Measurements from ENCODE around the gene ZC3H12A. TPM values are rescaled to one million over a fixed set of nuclear protein-coding genes. Genes with fewer than 3 reads are reported as not detected.
A peak's percentile ranks its signal among the peaks of the same experiment; 100 is the strongest.

ZC3H12A gene
- total and polyA plus RNA-seq, 2 of the 4 experiments (the other 2 are of a cell fraction) = 3.8 to 14.2 TPM

GRCh38 chr1:37425221-37425620 is 49.2 kb upstream of the ZC3H12A start:
- Histone ChIP-seq H3K4me1 (ENCODE audit: control insufficient read depth, insufficient read depth, low read length) (no peaks in the 10 kb centered on the region), H3K9ac (ENCODE audit: low read depth, low read length) (no peak overlapping the region), H3K23ac (ENCODE audit: low read depth, low read length) (no peak overlapping the region), H3K27ac (ENCODE audit: insufficient read depth, low read length) (no peak overlapping the region), H2BK120ac (ENCODE audit: low read depth, low read length) (no peak overlapping the region), H3K9me1 (ENCODE audit: insufficient read depth, low read length) (no peaks in the 10 kb centered on the region), H2BK20ac (ENCODE audit: low read depth, low read length) (no peak overlapping the region), H4K5ac (ENCODE audit: low read depth, low read length) (no peak overlapping the region), H4K8ac (ENCODE audit: low read depth in 2 of 2, low read length in 2 of 2) (no peak overlapping the region), H3K9me3 (ENCODE audit: control insufficient read depth, insufficient read depth, low read length) (no peaks in the 10 kb centered on the region), H3K36me3 (ENCODE audit: control insufficient read depth, insufficient read depth, low read length) (no peaks in the 10 kb centered on the region), H3K56ac (ENCODE audit: extremely low read depth, insufficient read depth, low read length) (no peak overlapping the region), H2BK15ac (ENCODE audit: low read depth, low read length) (no peak overlapping the region), H3K4ac (ENCODE audit: low read depth, low read length) (no peak overlapping the region), H2AK9ac (replicated peaks; ENCODE audit: low read depth, low read length, poor library complexity) (no peak overlapping the region), H3K79me1 (ENCODE audit: low read depth in 1 of 2, low read length in 2 of 2) (no peaks in the 10 kb centered on the region), H3K27me3 (ENCODE audit: control insufficient read depth, insufficient read depth, low read length) (peaks cover 6% of the 10 kb centered on the region; the same call in 1 of the 2 replicates), H2BK5ac (ENCODE audit: low read depth, low read length, poor library complexity, severe bottlenecking) (no peak overlapping the region), H4K20me1 (ENCODE audit: insufficient read depth, low read length) (no peaks in the 10 kb centered on the region), H3K14ac (replicated peaks; ENCODE audit: low read depth, low read length) (no peak overlapping the region), H2AK5ac (ENCODE audit: low read depth, low read length) (no peak overlapping the region), H3K4me2 (ENCODE audit: low read depth, low read length) (no peak overlapping the region), H2AFZ (replicated peaks; ENCODE audit: low read length, poor library complexity) (peak overlapping the region; percentile 69), H3K18ac (ENCODE audit: low read depth, low read length) (no peak overlapping the region), H3K4me3 (ENCODE audit: insufficient read depth, low read depth, low read length) (no peak overlapping the region), H4K91ac (ENCODE audit: insufficient read depth, low read depth, low read length) (no peak overlapping the region)
- WGBS, 2 experiments (ENCODE audit: extremely low coverage in 2 of 2, insufficient read length in 1 of 2) = 29% methylated on average over 1 of the region's 5 CpGs; no CpG with 5 or more reads in 1 of the 2 experiments
- in situ Hi-C loops (cut with MboI; ENCODE audit: low sequenced_read_pairs) (no loop called here), intact Hi-C loops (cut with micrococcal nuclease) (no loop called here), dilution Hi-C loops (cut with HindIII; ENCODE audit: low sequenced_read_pairs, unreplicated experiment) (no loop called here)
- ATAC-seq (ENCODE audit: low read depth) = no peak
- ChIA-PET POLR2A (ENCODE audit: unreplicated experiment) (no interaction called here), CTCF (no interaction called here)
- DNase-seq = no peak
- BruUV-seq (replicated peaks) = no TSS peak
- no peak for TF ChIP-seq MXI1 (IDR thresholded peaks at IDR 0.05; ENCODE audit: borderline replicate concordance, low read depth, low read length)
- TF ChIP-seq POLR2A (IDR thresholded peaks at IDR 0.05; ENCODE audit: low read depth, low read length) = no peak
- TF ChIP-seq SMC3 (IDR thresholded peaks at IDR 0.05; ENCODE audit: low read depth, low read length) = no peak
- TF ChIP-seq MAZ (IDR thresholded peaks at IDR 0.05; ENCODE audit: borderline replicate concordance, low read depth, low read length) = no peak
- TF ChIP-seq ELK1 (IDR thresholded peaks at IDR 0.05; ENCODE audit: borderline replicate concordance, low read depth, low read length) = no peak
- no peak for TF ChIP-seq FOS (IDR thresholded peaks at IDR 0.05; ENCODE audit: low read depth, low read length)
- no peak for TF ChIP-seq RFX5 (IDR thresholded peaks at IDR 0.05; ENCODE audit: low read depth, low read length)
- TF ChIP-seq CEBPB (IDR thresholded peaks at IDR 0.05; ENCODE audit: low read depth, low read length) = no peak
- TF ChIP-seq BHLHE40 (IDR thresholded peaks at IDR 0.05; ENCODE audit: low read depth, low read length) = no peak
- TF ChIP-seq CTCF (conservative IDR thresholded peaks at IDR 0.05; ENCODE audit: low read depth, low read length) = no peak
- no peak for TF ChIP-seq RCOR1 (IDR thresholded peaks at IDR 0.05; ENCODE audit: insufficient replicate concordance, low read length)
- no peak for TF ChIP-seq MAFK (IDR thresholded peaks at IDR 0.05; ENCODE audit: low read depth, low read length)
- TF ChIP-seq CHD1 (IDR thresholded peaks at IDR 0.05; ENCODE audit: low read depth, low read length) = no peak
- TF ChIP-seq NFE2L2 (IDR thresholded peaks at IDR 0.05; ENCODE audit: low read depth, low read length) = no peak
- TF ChIP-seq USF2 (IDR thresholded peaks at IDR 0.05; ENCODE audit: low read depth, low read length) = no peak
- TF ChIP-seq RAD21 (IDR thresholded peaks at IDR 0.05; ENCODE audit: low read length) = no peak

Measured in IMR-90 (cell line).